IPS-20b (cell line): Measurements from ENCODE around the gene CCDC8.
"Not testable (repeated sequence)": the region's sequence is repeated elsewhere in the genome, so short reads cannot be mapped to it uniquely, and the experiment has no call there.

ENCODE experiments used
- H3K27ac ChIP-seq: one replicate; pipeline ENCODE4 v1.5.1; 2013; ENCODE audit warnings: low read length
- H3K27me3 ChIP-seq: 2 replicates; pipeline ENCODE4 v1.6.1; 2013; ENCODE audit warnings: mild to moderate bottlenecking, low read length, inconsistent platforms; ENCODE audit not compliant: insufficient read depth
- H3K36me3 ChIP-seq: 2 replicates; pipeline ENCODE4 v1.6.1; 2013; ENCODE audit warnings: low read depth, mild to moderate bottlenecking, inconsistent platforms, low read length, moderate library complexity; ENCODE audit not compliant: insufficient read depth
- H3K4me1 ChIP-seq: 2 replicates; pipeline ENCODE4 v1.6.1; 2013; ENCODE audit warnings: mild to moderate bottlenecking, control low read depth, inconsistent platforms, low read length, moderate library complexity; ENCODE audit not compliant: insufficient read depth
- H3K4me3 ChIP-seq: 2 replicates; pipeline ENCODE4 v1.5.1; 2013; ENCODE audit warnings: mild to moderate bottlenecking, low read length, inconsistent platforms
- H3K9ac ChIP-seq: 2 replicates; pipeline ENCODE4 v1.6.1; 2013; ENCODE audit warnings: low read depth, mild to moderate bottlenecking, inconsistent platforms, low read length, moderate library complexity
- H3K9me3 ChIP-seq: 2 replicates; pipeline ENCODE4 v1.6.1; 2013; ENCODE audit warnings: mild to moderate bottlenecking, low read depth, low read length, inconsistent platforms; ENCODE audit not compliant: insufficient read depth

The CCDC8 gene

GRCh38 chr19:46410205-46411087 lies 2.9 kb downstream of the CCDC8 start:
- Histone ChIP-seq H3K27me3 (peaks cover 64% of the 10 kb centered on the region), H3K9ac (no peak overlapping the region), H3K36me3 (no peaks in the 10 kb centered on the region), H3K9me3 (no peaks in the 10 kb centered on the region), H3K27ac (no peak overlapping the region), H3K4me3 (no peak overlapping the region), H3K4me1 (peaks cover 3% of the 10 kb centered on the region)

GRCh38 chr19:46409191-46409590 lies 4.2 kb downstream of the CCDC8 start:
- Histone ChIP-seq H3K4me1 (peaks cover 3% of the 10 kb centered on the region), H3K27ac (no peak overlapping the region), H3K4me3 (no peak overlapping the region), H3K9ac (no peak overlapping the region), H3K27me3 (peaks cover 66% of the 10 kb centered on the region), H3K9me3 (no peaks in the 10 kb centered on the region), H3K36me3 (no peaks in the 10 kb centered on the region)

- H3K36me3 ChIP-seq = no peaks in the 10 kb centered on the region
- H3K9ac ChIP-seq = peak overlapping the region; percentile 53; the same call in 1 of the 2 replicates
- H3K4me1 ChIP-seq = peaks cover 3% of the 10 kb centered on the region; the same call in 1 of the 2 replicates
- no peak overlapping the region for H3K27ac ChIP-seq
- H3K27me3 ChIP-seq = peaks cover 70% of the 10 kb centered on the region
- H3K9me3 ChIP-seq = no peaks in the 10 kb centered on the region
- peak overlapping the region; percentile 61 for H3K4me3 ChIP-seq
Observed at GRCh38 chr19:46408664-46409039, 4.7 kb downstream of the CCDC8 start.

GRCh38 chr19:46407856-46408663 lies 5.3 kb downstream of the CCDC8 start:
- peaks cover 3% of the 10 kb centered on the region; the same call in 1 of the 2 replicates for H3K4me1 ChIP-seq
- peak overlapping the region; percentile 61 for H3K4me3 ChIP-seq
- H3K27ac ChIP-seq = no peak overlapping the region
- H3K9ac ChIP-seq = peak overlapping the region; percentile 53; the same call in 1 of the 2 replicates
- H3K27me3 ChIP-seq = peaks cover 74% of the 10 kb centered on the region
- no peaks in the 10 kb centered on the region for H3K9me3 ChIP-seq
- no peaks in the 10 kb centered on the region for H3K36me3 ChIP-seq

- Histone ChIP-seq H3K4me1 (peaks cover 3% of the 10 kb centered on the region; the same call in 1 of the 2 replicates), H3K27ac (no peak overlapping the region), H3K4me3 (no peak overlapping the region), H3K36me3 (no peaks in the 10 kb centered on the region), H3K9me3 (no peaks in the 10 kb centered on the region), H3K9ac (no peak overlapping the region), H3K27me3 (peaks cover 69% of the 10 kb centered on the region)
Observed at GRCh38 chr19:46406976-46407375, 6.4 kb downstream of the CCDC8 start.

- Histone ChIP-seq H3K27me3 (peaks cover 63% of the 10 kb centered on the region), H3K4me3 (peak overlapping the region; percentile 63), H3K9ac (peak overlapping the region; percentile 13; the same call in 1 of the 2 replicates), H3K9me3 (no peaks in the 10 kb centered on the region), H3K36me3 (no peaks in the 10 kb centered on the region), H3K27ac (no peak overlapping the region), H3K4me1 (peaks cover 3% of the 10 kb centered on the region; the same call in 1 of the 2 replicates)
Observed at GRCh38 chr19:46404753-46405468, 8.5 kb downstream of the CCDC8 start.

GRCh38 chr19:46404055-46404752 lies 9.2 kb downstream of the CCDC8 start:
- Histone ChIP-seq H3K9ac (peak overlapping the region; percentile 13; the same call in 1 of the 2 replicates), H3K27me3 (peaks cover 63% of the 10 kb centered on the region), H3K27ac (no peak overlapping the region), H3K36me3 (no peaks in the 10 kb centered on the region), H3K9me3 (no peaks in the 10 kb centered on the region), H3K4me3 (peak overlapping the region; percentile 63), H3K4me1 (peaks cover 3% of the 10 kb centered on the region; the same call in 1 of the 2 replicates)

- no peaks in the 10 kb centered on the region for H3K4me1 ChIP-seq
- H3K9ac ChIP-seq = no peak overlapping the region
- H3K36me3 ChIP-seq = no peaks in the 10 kb centered on the region
- H3K27ac ChIP-seq = no peak overlapping the region
- H3K4me3 ChIP-seq = no peak overlapping the region
- H3K27me3 ChIP-seq = peaks cover 51% of the 10 kb centered on the region
- no peaks in the 10 kb centered on the region for H3K9me3 ChIP-seq
Observed at GRCh38 chr19:46402725-46403124, 10.6 kb downstream of the CCDC8 start.

GRCh38 chr19:46397801-46398479 lies 15.4 kb downstream of the CCDC8 start:
- H3K4me1 ChIP-seq, H3K27me3 ChIP-seq, H3K36me3 ChIP-seq, H3K4me3 ChIP-seq, H3K27ac ChIP-seq, H3K9ac ChIP-seq, H3K9me3 ChIP-seq: not testable (repeated sequence)

GRCh38 chr19:46394402-46394797 lies 19.0 kb downstream of the CCDC8 start:
- no peak overlapping the region for H3K9ac ChIP-seq
- no peak overlapping the region for H3K27ac ChIP-seq
- no peaks in the 10 kb centered on the region for H3K9me3 ChIP-seq
- H3K4me1 ChIP-seq = no peaks in the 10 kb centered on the region
- H3K36me3 ChIP-seq = peaks cover 25% of the 10 kb centered on the region
- H3K4me3 ChIP-seq = no peak overlapping the region
- H3K27me3 ChIP-seq = no peaks in the 10 kb centered on the region
